IMR-90 (cell line): ENCODE measurements around the gene NDUFAB1. TPM values are rescaled to one million over a fixed set of nuclear protein-coding genes. Genes with fewer than 3 reads are reported as not detected.
"Not testable (repeated sequence)": the region's sequence is repeated elsewhere in the genome, so short reads cannot be mapped to it uniquely, and the experiment has no call there.

ENCODE experiments used
- ATAC-seq: fragments of 200-7000 bp; cut with Tn5 transposase; 2 replicates; pipeline ENCODE4 v1.9.1; 2020; ENCODE audit warnings: low read depth, mild to moderate bottlenecking, moderate library complexity
- BruUV-seq: library from RNA; stranded (reverse); fragments of 400-500 nt; replicated peaks from 2 replicates; lab custom pipeline; 2021; lab: Mats Ljungman, UMichigan
- CTCF ChIA-PET: fragments of 300-600 bp; formaldehyde crosslinking; extraction: SDS; loops from one replicate; lab custom pipeline; 2021; ENCODE audit warnings: antibody characterized with exemption; lab: Yijun Ruan, JAX
- POLR2A ChIA-PET: fragments of 300-600 bp; sonication (Branson Sonifier 250); formaldehyde crosslinking; loops from one replicate; lab custom pipeline; 2022; ENCODE audit warnings: antibody characterized with exemption; ENCODE audit not compliant: unreplicated experiment; lab: Charles Lee
- DNase-seq: peaks from one replicate; pipeline ENCODE4 v3.0.0; 2013
- H2AFZ ChIP-seq: replicated peaks from 2 replicates; pipeline ENCODE3; 2013; ENCODE audit warnings: low read length, mild to moderate bottlenecking; ENCODE audit not compliant: poor library complexity
- H2AK5ac ChIP-seq: 2 replicates; pipeline ENCODE4 v1.6.1; 2013; ENCODE audit warnings: low read depth, low read length, inconsistent platforms
- H2AK9ac ChIP-seq: replicated peaks from 2 replicates; pipeline ENCODE3; 2013; ENCODE audit warnings: mild to moderate bottlenecking, low read depth, low read length, moderate library complexity; ENCODE audit not compliant: poor library complexity
- H2BK120ac ChIP-seq: 2 replicates; pipeline ENCODE4 v1.6.1; 2013; ENCODE audit warnings: low read depth, low read length, inconsistent platforms
- H2BK15ac ChIP-seq: 3 replicates; pipeline ENCODE4 v1.6.1; 2013; ENCODE audit warnings: low read depth, low read length, inconsistent platforms
- H2BK20ac ChIP-seq: 2 replicates; pipeline ENCODE4 v1.6.1; 2013; ENCODE audit warnings: low read depth, mild to moderate bottlenecking, inconsistent platforms, low read length, moderate library complexity
- H2BK5ac ChIP-seq: 2 replicates; pipeline ENCODE4 v1.6.1; 2013; ENCODE audit warnings: mild to moderate bottlenecking, low read depth, low read length, inconsistent platforms; ENCODE audit not compliant: poor library complexity, severe bottlenecking
- H3K14ac ChIP-seq: replicated peaks from 2 replicates; pipeline ENCODE4 v1.6.1; 2013; ENCODE audit warnings: low read depth, low read length, inconsistent platforms
- H3K18ac ChIP-seq: 2 replicates; pipeline ENCODE4 v1.6.1; 2013; ENCODE audit warnings: low read depth, low read length, control low read depth
- H3K23ac ChIP-seq: 2 replicates; pipeline ENCODE4 v1.6.1; 2013; ENCODE audit warnings: low read depth, low read length, inconsistent platforms
- H3K27ac ChIP-seq: 2 replicates; pipeline ENCODE4 v1.5.1; 2013; ENCODE audit warnings: mild to moderate bottlenecking, control low read depth, low read length; ENCODE audit not compliant: insufficient read depth
- H3K27me3 ChIP-seq: 2 replicates; pipeline ENCODE4 v1.6.1; 2013; ENCODE audit warnings: low read length; ENCODE audit not compliant: control insufficient read depth, insufficient read depth
- H3K36me3 ChIP-seq: 2 replicates; pipeline ENCODE4 v1.6.1; 2013; ENCODE audit warnings: low read length, mixed read lengths; ENCODE audit not compliant: control insufficient read depth, insufficient read depth
- H3K4ac ChIP-seq: 2 replicates; pipeline ENCODE4 v1.6.1; 2013; ENCODE audit warnings: low read depth, low read length, inconsistent platforms
- H3K4me1 ChIP-seq: 2 replicates; pipeline ENCODE4 v1.6.1; 2013; ENCODE audit warnings: low read length, mixed read lengths; ENCODE audit not compliant: control insufficient read depth, insufficient read depth
- H3K4me2 ChIP-seq: 2 replicates; pipeline ENCODE4 v1.6.1; 2013; ENCODE audit warnings: low read depth, mild to moderate bottlenecking, control low read depth, low read length, moderate library complexity
- H3K4me3 ChIP-seq: 2 replicates; pipeline ENCODE4 v1.5.1; 2013; ENCODE audit warnings: low read depth, mild to moderate bottlenecking, control low read depth, low read length, moderate library complexity; ENCODE audit not compliant: insufficient read depth
- H3K56ac ChIP-seq: 2 replicates; pipeline ENCODE4 v1.6.1; 2013; ENCODE audit warnings: low read length, inconsistent platforms; ENCODE audit not compliant: insufficient read depth; ENCODE audit errors: extremely low read depth
- H3K79me1 ChIP-seq, 2 experiments: 2 replicates each; pipeline ENCODE4 v1.6.1; 2013; ENCODE audit warnings: low read length in 2 of 2, inconsistent platforms in 1 of 2, low read depth in 1 of 2
- H3K9ac ChIP-seq: 2 replicates; pipeline ENCODE4 v1.6.1; 2013; ENCODE audit warnings: low read depth, low read length, control low read depth
- H3K9me1 ChIP-seq: 2 replicates; pipeline ENCODE4 v1.6.1; 2013; ENCODE audit warnings: low read length, inconsistent platforms; ENCODE audit not compliant: insufficient read depth
- H3K9me3 ChIP-seq: 2 replicates; pipeline ENCODE4 v1.6.1; 2013; ENCODE audit warnings: low read length; ENCODE audit not compliant: control insufficient read depth, insufficient read depth
- H4K20me1 ChIP-seq: 2 replicates; pipeline ENCODE4 v1.6.1; 2013; ENCODE audit warnings: low read length, inconsistent platforms; ENCODE audit not compliant: insufficient read depth
- H4K5ac ChIP-seq: 2 replicates; pipeline ENCODE4 v1.6.1; 2013; ENCODE audit warnings: mild to moderate bottlenecking, low read depth, low read length, control low read depth
- H4K8ac ChIP-seq, 2 experiments: 2 replicates each; pipeline ENCODE4 v1.6.1; 2013; ENCODE audit warnings: low read depth in 2 of 2, low read length in 2 of 2, control low read depth in 1 of 2, inconsistent platforms in 1 of 2
- H4K91ac ChIP-seq: 2 replicates; pipeline ENCODE4 v1.6.1; 2013; ENCODE audit warnings: low read depth, low read length, inconsistent platforms; ENCODE audit not compliant: insufficient read depth
- WGBS, 2 experiments: methylation state at CpG; one replicate each; pipeline versions ENCODE4 v1.1.5 to v1.1.7; 2013; ENCODE audit warnings: missing lambda C conversion rate in 2 of 2; ENCODE audit not compliant: insufficient read length in 1 of 2; ENCODE audit errors: extremely low coverage in 2 of 2; 5-methylcytosine and 5-hydroxymethylcytosine counted together
- dilution Hi-C: fragments of 300-500 bp; cut with HindIII; formaldehyde crosslinking; loops from one replicate; pipeline ENCODE4 v1.14.3; 2018; ENCODE audit warnings: low sequenced_read_pairs; ENCODE audit not compliant: unreplicated experiment
- in situ Hi-C: fragments of 300-500 bp; cut with MboI; formaldehyde crosslinking; loops from 3 replicates; pipeline ENCODE4 v1.14.3; 2019; ENCODE audit warnings: low sequenced_read_pairs, inconsistent platforms, mixed read lengths
- intact Hi-C: fragments of 100-400 bp; cut with micrococcal nuclease; formaldehyde crosslinking; loops from 2 replicates; pipeline ENCODE4 v1.10.0; 2022
- polyA plus RNA-seq, 3 experiments: library from polyadenylated mRNA; depleted of rRNA; stranded (reverse); fragments of >200 nt; gene quantifications; 2 replicates each; pipeline ENCODE4 v1.2.3, GENCODE V29; 2012; ENCODE audit warnings: low replicate concordance in 1 of 3
- total RNA-seq: library from RNA; depleted of rRNA; stranded (reverse); fragments of >200 nt; gene quantifications from 2 replicates; pipeline ENCODE4 v1.2.3, GENCODE V29; 2012

Gene NDUFAB1
- total and polyA plus RNA-seq, 2 of the 4 experiments (the other 2 are of a cell fraction), result 117 to 146 TPM

GRCh38 chr16:23631874-23632273 is 35.8 kb upstream of the NDUFAB1 start:
- H3K79me1 ChIP-seq, BruUV-seq, H3K14ac ChIP-seq, H2BK20ac ChIP-seq, H3K4me3 ChIP-seq, H4K8ac ChIP-seq, H4K20me1 ChIP-seq, H2AK9ac ChIP-seq, H3K9me3 ChIP-seq, H2BK5ac ChIP-seq, DNase-seq, H3K4ac ChIP-seq, dilution Hi-C loops, H3K56ac ChIP-seq, POLR2A ChIA-PET, H3K4me2 ChIP-seq, in situ Hi-C loops, H2AFZ ChIP-seq, CTCF ChIA-PET, H2BK120ac ChIP-seq, H3K27me3 ChIP-seq, H2AK5ac ChIP-seq, H3K18ac ChIP-seq, H4K91ac ChIP-seq, H4K5ac ChIP-seq, H3K27ac ChIP-seq, ATAC-seq, H2BK15ac ChIP-seq, H3K23ac ChIP-seq, H3K4me1 ChIP-seq, H3K9ac ChIP-seq, H3K9me1 ChIP-seq: not testable (repeated sequence)
- H3K36me3 ChIP-seq, result peaks cover 26% of the 10 kb centered on the region
- intact Hi-C loops, result loop anchor here (5.0 kb wide), 1 partner anchor 160 kb away; no protein-coding TSS in a partner anchor
- 67% methylated on average over 1 of the region's 3 CpGs; no CpG with 5 or more reads in 1 of the 2 experiments for WGBS, 2 experiments
